WTC11 (cell line): ENCODE results near the gene TTLL11. TPM values are rescaled to one million over a fixed set of nuclear protein-coding genes. Genes with fewer than 3 reads are reported as not detected.

Experiments
- ATAC-seq: fragments of 200-7000 bp; cut with Tn5 transposase; 2 replicates; pipeline ENCODE4 v1.10.0; 2021; ENCODE audit warnings: mild to moderate bottlenecking, moderate library complexity
- CTCF ChIA-PET: fragments of 300-600 bp; sonication (Branson Sonifier 250); formaldehyde crosslinking; loops from one replicate; lab custom pipeline; 2021; ENCODE audit warnings: antibody characterized with exemption; lab: Charles Lee
- POLR2A ChIA-PET: fragments of 350-600 bp; sonication (Branson Sonifier 250); formaldehyde crosslinking; loops from one replicate; lab custom pipeline; 2021; ENCODE audit warnings: antibody characterized with exemption; lab: Charles Lee
- DNase-seq: peaks from one replicate; pipeline ENCODE4 v3.0.0; 2021; ENCODE audit warnings: low spot score
- H3K27ac Mint-ChIP-seq: 2 replicates; pipeline ENCODE4 v1.8.0; 2021; ENCODE audit warnings: mixed read lengths
- H3K27me3 Mint-ChIP-seq: 2 replicates; pipeline ENCODE4 v1.8.0; 2021; ENCODE audit warnings: low read depth, mild to moderate bottlenecking, moderate library complexity, mixed read lengths
- H3K36me3 Mint-ChIP-seq: 2 replicates; pipeline ENCODE4 v1.8.0; 2021; ENCODE audit warnings: mixed read lengths
- H3K4me1 Mint-ChIP-seq: 2 replicates; pipeline ENCODE4 v1.8.0; 2022; ENCODE audit warnings: mixed read lengths
- H3K4me3 Mint-ChIP-seq: 2 replicates; pipeline ENCODE4 v1.8.0; 2021; ENCODE audit warnings: mild to moderate bottlenecking, moderate library complexity, mixed read lengths
- H3K9me3 Mint-ChIP-seq: 2 replicates; pipeline ENCODE4 v1.8.0; 2021; ENCODE audit warnings: mixed read lengths
- ARID4B ChIP-seq: sonication (generic); formaldehyde crosslinking; IDR thresholded peaks from 2 replicates; pipeline ENCODE4 v1.8.0; 2023; ENCODE audit warnings: missing genetic modification reagents, mild to moderate bottlenecking, borderline replicate concordance
- ATF1 ChIP-seq: sonication (generic); formaldehyde crosslinking; IDR thresholded peaks from 2 replicates; pipeline ENCODE4 v1.8.1; 2023; ENCODE audit warnings: mild to moderate bottlenecking, moderate library complexity, missing genetic modification reagents
- ATF3 ChIP-seq: sonication (generic); formaldehyde crosslinking; conservative IDR thresholded peaks from 2 replicates; pipeline ENCODE4 v1.8.1; 2022; ENCODE audit warnings: mild to moderate bottlenecking, missing genetic modification reagents
- ATF6 ChIP-seq: sonication (generic); formaldehyde crosslinking; IDR thresholded peaks from 2 replicates; pipeline ENCODE4 v1.8.1; 2023; ENCODE audit warnings: mild to moderate bottlenecking, missing genetic modification reagents
- CREB1 ChIP-seq: sonication (generic); formaldehyde crosslinking; IDR thresholded peaks from 2 replicates; pipeline ENCODE4 v1.8.0; 2023; ENCODE audit warnings: mild to moderate bottlenecking, missing genetic modification reagents
- CTCF ChIP-seq: fragments of 200-600 bp; IDR thresholded peaks from 2 replicates; pipeline ENCODE4 v1.8.0; 2022; ENCODE audit warnings: antibody characterized with exemption
- ELF4 ChIP-seq: sonication (generic); formaldehyde crosslinking; IDR thresholded peaks from 2 replicates; pipeline ENCODE4 v1.8.1; 2022; ENCODE audit warnings: low read depth, mild to moderate bottlenecking, moderate library complexity, missing genetic modification reagents
- ETV6 ChIP-seq: sonication (generic); formaldehyde crosslinking; IDR thresholded peaks from 2 replicates; pipeline ENCODE4 v1.8.1; 2022; ENCODE audit warnings: mild to moderate bottlenecking, missing genetic modification reagents
- GRHL2 ChIP-seq: fragments of 250-450 bp; sonication (Bioruptor Pico); IDR thresholded peaks from 2 replicates; pipeline ENCODE4 v1.8.0; 2022; ENCODE audit warnings: mild to moderate bottlenecking, moderate library complexity; ENCODE audit not compliant: insufficient replicate concordance, severe bottlenecking
- HMGXB4 ChIP-seq: sonication (generic); formaldehyde crosslinking; IDR thresholded peaks from 2 replicates; pipeline ENCODE4 v1.8.1; 2023; ENCODE audit warnings: mild to moderate bottlenecking, moderate library complexity, missing genetic modification reagents
- KAT7 ChIP-seq: sonication (generic); formaldehyde crosslinking; IDR thresholded peaks from 2 replicates; pipeline ENCODE4 v1.8.1; 2023; ENCODE audit warnings: missing genetic modification reagents, mild to moderate bottlenecking, borderline replicate concordance
- MLX ChIP-seq: sonication (generic); formaldehyde crosslinking; IDR thresholded peaks from 2 replicates; pipeline ENCODE4 v1.8.1; 2023; ENCODE audit warnings: mild to moderate bottlenecking, missing genetic modification reagents, moderate library complexity
- MXD4 ChIP-seq: fragments of 250-450 bp; sonication (Bioruptor Pico); IDR thresholded peaks from 2 replicates; pipeline ENCODE4 v1.8.0; 2021; ENCODE audit warnings: mild to moderate bottlenecking, moderate library complexity, borderline replicate concordance
- NFE2L1 ChIP-seq: sonication (generic); formaldehyde crosslinking; IDR thresholded peaks from 2 replicates; pipeline ENCODE4 v1.8.1; 2023; ENCODE audit warnings: missing genetic modification reagents
- TP53 ChIP-seq: sonication (generic); formaldehyde crosslinking; IDR thresholded peaks from 2 replicates; pipeline ENCODE4 v1.8.1; 2023; ENCODE audit warnings: mild to moderate bottlenecking, missing genetic modification reagents
- ZBTB43 ChIP-seq: sonication (generic); formaldehyde crosslinking; IDR thresholded peaks from 2 replicates; pipeline ENCODE4 v1.8.1; 2023; ENCODE audit warnings: mild to moderate bottlenecking, missing genetic modification reagents
- total RNA-seq: library from RNA; stranded (reverse); gene quantifications from 3 replicates; pipeline ENCODE4 v1.2.3, GENCODE V29; 2021

The TTLL11 gene
- total RNA-seq, 1 experiment from 2014 or later, result 1.1 TPM

GRCh38 chr9:121880343-121880898 is 212.7 kb downstream of the TTLL11 start:
- CTCF ChIA-PET, result no interaction called here
- Mint-ChIP-seq H3K9me3 (no peaks in the 10 kb centered on the region), H3K4me1 (peaks cover 13% of the 10 kb centered on the region), H3K27me3 (no peaks in the 10 kb centered on the region; the same call in 1 of the 2 replicates), H3K36me3 (no peaks in the 10 kb centered on the region), H3K27ac (no peak overlapping the region), H3K4me3 (no peak overlapping the region)
- POLR2A ChIA-PET, result no interaction called here
- ATAC-seq (no peak), DNase-seq (no peak)
- TF ChIP-seq ELF4 (CRISPR knock-in tag), result no peak
- TF ChIP-seq ETV6 (CRISPR knock-in tag), result no peak
- TF ChIP-seq CREB1 (CRISPR knock-in tag), result no peak
- TF ChIP-seq TP53, result no peak
- TF ChIP-seq CTCF, result no peak
- TF ChIP-seq ATF6 (CRISPR knock-in tag), result no peak
- TF ChIP-seq KAT7 (CRISPR knock-in tag), result no peak
- no peak for TF ChIP-seq ATF1
- TF ChIP-seq MXD4 (CRISPR knock-in tag), result no peak
- no peak for TF ChIP-seq NFE2L1 (CRISPR knock-in tag)
- TF ChIP-seq MLX (CRISPR knock-in tag), result no peak
- no peak for TF ChIP-seq HMGXB4 (CRISPR knock-in tag)
- no peak for TF ChIP-seq ATF3 (CRISPR knock-in tag)
- no peak for TF ChIP-seq ZBTB43 (CRISPR knock-in tag)
- TF ChIP-seq ARID4B (CRISPR knock-in tag), result no peak
- TF ChIP-seq GRHL2, result no peak
